SK-N-SH (cell line): Measurements from ENCODE around the gene HOXC4.

Source experiments
- ELF1 ChIP-seq: IDR thresholded peaks from 2 replicates; pipeline ENCODE4 v1.4.0; 2012
- EP300 ChIP-seq, 2 experiments: IDR thresholded peaks; 2 replicates each; pipeline versions ENCODE4 v1.4.0 to v1.6.1; 2012; ENCODE audit warnings: borderline replicate concordance in 1 of 2, low read depth in 1 of 2, low read length in 1 of 2
- NFIC ChIP-seq: IDR thresholded peaks from 2 replicates; pipeline ENCODE4 v1.4.0; 2012; ENCODE audit warnings: borderline replicate concordance
- NRF1 ChIP-seq: IDR thresholded peaks from 2 replicates; pipeline ENCODE4 v1.6.1; 2012; ENCODE audit warnings: low read depth, mild to moderate bottlenecking, low read length
- POLR2AphosphoS5 ChIP-seq: IDR thresholded peaks from 2 replicates; pipeline ENCODE4 v1.6.1; 2012; ENCODE audit warnings: low read depth, low read length
- RCOR1 ChIP-seq: fragments of 150-350 bp; IDR thresholded peaks from 2 replicates; pipeline ENCODE4 v1.6.1; 2017; ENCODE audit warnings: antibody characterized with exemption, low read length
- RXRA ChIP-seq: IDR thresholded peaks from 2 replicates; pipeline ENCODE4 v1.4.0; 2012; ENCODE audit warnings: low read depth, mild to moderate bottlenecking, borderline replicate concordance
- TF ChIP-seq, protein P1 (sequence below): fragments of 150-350 bp; IDR thresholded peaks from 2 replicates; pipeline ENCODE4 v1.6.1; 2017; ENCODE audit warnings: antibody characterized with exemption, low read length, low read depth, borderline replicate concordance
- TF ChIP-seq, protein P2 (sequence below): IDR thresholded peaks from 2 replicates; pipeline ENCODE4 v1.6.1; 2012; ENCODE audit warnings: mild to moderate bottlenecking, low read depth, low read length, moderate library complexity
- TF ChIP-seq, protein P3 (sequence below): IDR thresholded peaks from 2 replicates; pipeline ENCODE4 v1.4.0; 2012; ENCODE audit warnings: low read depth, borderline replicate concordance
- TF ChIP-seq, protein P4 (sequence below): fragments of 200-600 bp; sonication (generic); IDR thresholded peaks from 2 replicates; pipeline ENCODE4 v1.6.1; 2017; ENCODE audit warnings: antibody characterized with exemption, mild to moderate bottlenecking, moderate library complexity
- TF ChIP-seq, protein P5 (sequence below): IDR thresholded peaks from 2 replicates; pipeline ENCODE4 v1.4.0; 2012; ENCODE audit warnings: low read depth

DNA sequence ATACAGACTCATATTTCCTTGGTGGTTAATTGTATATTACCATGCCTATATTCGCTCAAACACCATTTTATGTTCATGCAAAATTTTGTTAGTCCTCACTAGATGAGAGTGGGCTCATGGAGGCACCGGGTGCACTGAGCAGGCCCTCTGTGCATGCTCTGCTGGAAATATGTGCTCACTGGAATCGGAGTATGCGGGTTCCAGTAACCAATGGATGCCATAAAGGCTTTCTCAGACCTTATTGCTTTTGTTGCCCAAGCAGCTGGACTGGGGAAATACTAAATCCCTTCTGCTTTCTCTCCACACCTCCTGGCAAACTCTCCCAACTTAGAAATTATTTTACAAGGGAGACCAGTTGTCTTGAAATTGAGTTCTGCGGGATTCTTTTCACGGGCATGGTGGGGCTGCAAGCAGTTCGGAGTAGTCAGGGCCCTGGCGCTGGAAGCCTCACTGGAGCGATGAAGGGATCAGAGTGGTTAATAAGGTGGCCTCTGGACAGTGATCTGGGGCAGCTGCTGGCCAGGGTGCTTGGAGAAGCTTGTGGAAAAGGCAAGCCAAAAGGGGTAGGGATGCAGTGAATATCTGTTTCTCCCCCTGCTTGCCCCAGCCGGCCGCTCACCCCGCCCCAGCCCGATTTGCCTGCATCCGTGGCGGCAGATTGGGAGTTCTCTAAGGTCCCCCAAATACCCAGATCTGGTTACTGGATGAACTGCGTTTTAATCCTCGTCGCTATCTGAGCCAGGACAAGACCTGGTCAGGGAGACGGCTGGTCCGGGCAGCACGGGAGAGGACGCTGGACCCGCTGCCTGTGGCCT, 32.8 kb upstream of the HOXC4 start:
- TF ChIP-seq, protein P1, sequence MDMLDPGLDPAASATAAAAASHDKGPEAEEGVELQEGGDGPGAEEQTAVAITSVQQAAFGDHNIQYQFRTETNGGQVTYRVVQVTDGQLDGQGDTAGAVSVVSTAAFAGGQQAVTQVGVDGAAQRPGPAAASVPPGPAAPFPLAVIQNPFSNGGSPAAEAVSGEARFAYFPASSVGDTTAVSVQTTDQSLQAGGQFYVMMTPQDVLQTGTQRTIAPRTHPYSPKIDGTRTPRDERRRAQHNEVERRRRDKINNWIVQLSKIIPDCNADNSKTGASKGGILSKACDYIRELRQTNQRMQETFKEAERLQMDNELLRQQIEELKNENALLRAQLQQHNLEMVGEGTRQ, result no peak
- no peak for TF ChIP-seq RCOR1
- TF ChIP-seq, protein P2, sequence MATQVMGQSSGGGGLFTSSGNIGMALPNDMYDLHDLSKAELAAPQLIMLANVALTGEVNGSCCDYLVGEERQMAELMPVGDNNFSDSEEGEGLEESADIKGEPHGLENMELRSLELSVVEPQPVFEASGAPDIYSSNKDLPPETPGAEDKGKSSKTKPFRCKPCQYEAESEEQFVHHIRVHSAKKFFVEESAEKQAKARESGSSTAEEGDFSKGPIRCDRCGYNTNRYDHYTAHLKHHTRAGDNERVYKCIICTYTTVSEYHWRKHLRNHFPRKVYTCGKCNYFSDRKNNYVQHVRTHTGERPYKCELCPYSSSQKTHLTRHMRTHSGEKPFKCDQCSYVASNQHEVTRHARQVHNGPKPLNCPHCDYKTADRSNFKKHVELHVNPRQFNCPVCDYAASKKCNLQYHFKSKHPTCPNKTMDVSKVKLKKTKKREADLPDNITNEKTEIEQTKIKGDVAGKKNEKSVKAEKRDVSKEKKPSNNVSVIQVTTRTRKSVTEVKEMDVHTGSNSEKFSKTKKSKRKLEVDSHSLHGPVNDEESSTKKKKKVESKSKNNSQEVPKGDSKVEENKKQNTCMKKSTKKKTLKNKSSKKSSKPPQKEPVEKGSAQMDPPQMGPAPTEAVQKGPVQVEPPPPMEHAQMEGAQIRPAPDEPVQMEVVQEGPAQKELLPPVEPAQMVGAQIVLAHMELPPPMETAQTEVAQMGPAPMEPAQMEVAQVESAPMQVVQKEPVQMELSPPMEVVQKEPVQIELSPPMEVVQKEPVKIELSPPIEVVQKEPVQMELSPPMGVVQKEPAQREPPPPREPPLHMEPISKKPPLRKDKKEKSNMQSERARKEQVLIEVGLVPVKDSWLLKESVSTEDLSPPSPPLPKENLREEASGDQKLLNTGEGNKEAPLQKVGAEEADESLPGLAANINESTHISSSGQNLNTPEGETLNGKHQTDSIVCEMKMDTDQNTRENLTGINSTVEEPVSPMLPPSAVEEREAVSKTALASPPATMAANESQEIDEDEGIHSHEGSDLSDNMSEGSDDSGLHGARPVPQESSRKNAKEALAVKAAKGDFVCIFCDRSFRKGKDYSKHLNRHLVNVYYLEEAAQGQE, result no peak
- TF ChIP-seq, protein P3, sequence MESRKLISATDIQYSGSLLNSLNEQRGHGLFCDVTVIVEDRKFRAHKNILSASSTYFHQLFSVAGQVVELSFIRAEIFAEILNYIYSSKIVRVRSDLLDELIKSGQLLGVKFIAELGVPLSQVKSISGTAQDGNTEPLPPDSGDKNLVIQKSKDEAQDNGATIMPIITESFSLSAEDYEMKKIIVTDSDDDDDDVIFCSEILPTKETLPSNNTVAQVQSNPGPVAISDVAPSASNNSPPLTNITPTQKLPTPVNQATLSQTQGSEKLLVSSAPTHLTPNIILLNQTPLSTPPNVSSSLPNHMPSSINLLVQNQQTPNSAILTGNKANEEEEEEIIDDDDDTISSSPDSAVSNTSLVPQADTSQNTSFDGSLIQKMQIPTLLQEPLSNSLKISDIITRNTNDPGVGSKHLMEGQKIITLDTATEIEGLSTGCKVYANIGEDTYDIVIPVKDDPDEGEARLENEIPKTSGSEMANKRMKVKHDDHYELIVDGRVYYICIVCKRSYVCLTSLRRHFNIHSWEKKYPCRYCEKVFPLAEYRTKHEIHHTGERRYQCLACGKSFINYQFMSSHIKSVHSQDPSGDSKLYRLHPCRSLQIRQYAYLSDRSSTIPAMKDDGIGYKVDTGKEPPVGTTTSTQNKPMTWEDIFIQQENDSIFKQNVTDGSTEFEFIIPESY, result no peak
- TF ChIP-seq, protein P4, sequence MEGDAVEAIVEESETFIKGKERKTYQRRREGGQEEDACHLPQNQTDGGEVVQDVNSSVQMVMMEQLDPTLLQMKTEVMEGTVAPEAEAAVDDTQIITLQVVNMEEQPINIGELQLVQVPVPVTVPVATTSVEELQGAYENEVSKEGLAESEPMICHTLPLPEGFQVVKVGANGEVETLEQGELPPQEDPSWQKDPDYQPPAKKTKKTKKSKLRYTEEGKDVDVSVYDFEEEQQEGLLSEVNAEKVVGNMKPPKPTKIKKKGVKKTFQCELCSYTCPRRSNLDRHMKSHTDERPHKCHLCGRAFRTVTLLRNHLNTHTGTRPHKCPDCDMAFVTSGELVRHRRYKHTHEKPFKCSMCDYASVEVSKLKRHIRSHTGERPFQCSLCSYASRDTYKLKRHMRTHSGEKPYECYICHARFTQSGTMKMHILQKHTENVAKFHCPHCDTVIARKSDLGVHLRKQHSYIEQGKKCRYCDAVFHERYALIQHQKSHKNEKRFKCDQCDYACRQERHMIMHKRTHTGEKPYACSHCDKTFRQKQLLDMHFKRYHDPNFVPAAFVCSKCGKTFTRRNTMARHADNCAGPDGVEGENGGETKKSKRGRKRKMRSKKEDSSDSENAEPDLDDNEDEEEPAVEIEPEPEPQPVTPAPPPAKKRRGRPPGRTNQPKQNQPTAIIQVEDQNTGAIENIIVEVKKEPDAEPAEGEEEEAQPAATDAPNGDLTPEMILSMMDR, result no peak
- TF ChIP-seq RXRA, result no peak
- no peak for TF ChIP-seq EP300 (IDR thresholded peaks at IDR 0.05; ENCODE audit: borderline replicate concordance in 1 of 2, low read depth in 1 of 2, low read length in 1 of 2)
- TF ChIP-seq ELF1, result no peak
- TF ChIP-seq NFIC, result no peak
- TF ChIP-seq POLR2AphosphoS5, result no peak
- TF ChIP-seq NRF1, result no peak
- TF ChIP-seq, protein P5, sequence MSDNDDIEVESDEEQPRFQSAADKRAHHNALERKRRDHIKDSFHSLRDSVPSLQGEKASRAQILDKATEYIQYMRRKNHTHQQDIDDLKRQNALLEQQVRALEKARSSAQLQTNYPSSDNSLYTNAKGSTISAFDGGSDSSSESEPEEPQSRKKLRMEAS, result no peak
